Mucosa of descending colon (tissue), 3 donors: ENCODE measurements around the gene MRO. TPM values are rescaled to one million over a fixed set of nuclear protein-coding genes. Genes with fewer than 3 reads are reported as not detected.
"Not testable (repeated sequence)": the region's sequence is repeated elsewhere in the genome, so short reads cannot be mapped to it uniquely, and the experiment has no call there.

Experiments used
- ATAC-seq: fragments of 200-7000 bp; cut with Tn5 transposase; one replicate; pipeline ENCODE4 v1.9.1; 2020; ENCODE audit warnings: mild to moderate bottlenecking, moderate library complexity
- DNase-seq, 3 donors: peaks; one replicate each; pipeline ENCODE4 v3.0.0-alpha.2; 2020
- H3K36me3 ChIP-seq: fragments of 200-600 bp; one replicate; pipeline ENCODE4 v1.8.0; 2021; ENCODE audit warnings: low read depth, mild to moderate bottlenecking
- H3K4me1 ChIP-seq: fragments of 200-600 bp; one replicate; pipeline ENCODE4 v1.8.0; 2021; ENCODE audit warnings: low read depth, mild to moderate bottlenecking
- H3K4me3 ChIP-seq: fragments of 200-600 bp; one replicate; pipeline ENCODE4 v1.8.0; 2021; ENCODE audit warnings: mild to moderate bottlenecking
- H3K9me3 ChIP-seq: fragments of 200-600 bp; one replicate; pipeline ENCODE4 v1.8.0; 2021; ENCODE audit warnings: mild to moderate bottlenecking
- intact Hi-C, 2 donors: fragments of 100-400 bp; cut with DNase I in 1 of 2; cut with micrococcal nuclease in 1 of 2; formaldehyde crosslinking; loops; one replicate each; pipeline versions ENCODE4 v1.11.0 to v1.11.1; 2022; cut with DNase I, micrococcal nuclease
- total RNA-seq, 3 donors: library from RNA; stranded (reverse); fragmentation: NEBNext Ultra II Directional in 2 of 3; extraction: Animal tissue kit (Norgen Biotek cat#: 25700) in 2 of 3; gene quantifications; one replicate each; pipeline versions ENCODE4 v1.2.1 to v1.2.4, GENCODE V29; 2021 to 2023
- TF ChIP-seq, protein P1 (sequence below): fragments of 200-600 bp; IDR thresholded peaks from one replicate; pipeline ENCODE4 v1.8.0; 2022; ENCODE audit warnings: antibody characterized with exemption, mild to moderate bottlenecking
- donor health status: DM: no; HTN: no; CAD: no; lungs with moderate emphysema.
- donor health status: DM: no; HTN: no; CAD: no.
- donor health status: DM: no; HTN: yes; CAD: no.

The MRO gene
- total RNA-seq, 3 donors from 2014 or later: 0.23 to 0.48 (median 0.28) TPM

DNA sequence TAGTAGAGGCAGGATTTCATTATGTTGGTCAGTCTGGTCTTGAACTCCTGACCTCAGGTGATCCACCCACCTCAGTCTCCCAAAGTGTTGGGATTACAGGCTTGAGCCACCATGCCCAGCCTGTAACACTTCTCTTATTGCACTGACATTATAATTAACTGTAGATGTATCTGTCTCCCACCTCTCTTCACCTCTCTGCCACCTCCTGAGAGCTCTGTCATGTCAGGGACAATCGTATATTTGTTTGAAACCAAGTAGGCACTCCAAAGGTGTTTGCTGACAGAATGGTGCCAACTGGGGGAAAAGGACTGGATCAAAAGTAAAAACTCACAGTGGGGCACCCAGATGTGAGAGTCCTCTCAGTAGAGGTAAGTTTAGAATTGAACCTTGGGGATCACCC lies 41.8 kb upstream of the MRO start:
- Histone ChIP-seq H3K36me3 (no peaks in the 10 kb centered on the region), H3K4me1 (no peaks in the 10 kb centered on the region), H3K9me3 (no peaks in the 10 kb centered on the region), H3K4me3 (no peak overlapping the region)
- TF ChIP-seq, protein P1, sequence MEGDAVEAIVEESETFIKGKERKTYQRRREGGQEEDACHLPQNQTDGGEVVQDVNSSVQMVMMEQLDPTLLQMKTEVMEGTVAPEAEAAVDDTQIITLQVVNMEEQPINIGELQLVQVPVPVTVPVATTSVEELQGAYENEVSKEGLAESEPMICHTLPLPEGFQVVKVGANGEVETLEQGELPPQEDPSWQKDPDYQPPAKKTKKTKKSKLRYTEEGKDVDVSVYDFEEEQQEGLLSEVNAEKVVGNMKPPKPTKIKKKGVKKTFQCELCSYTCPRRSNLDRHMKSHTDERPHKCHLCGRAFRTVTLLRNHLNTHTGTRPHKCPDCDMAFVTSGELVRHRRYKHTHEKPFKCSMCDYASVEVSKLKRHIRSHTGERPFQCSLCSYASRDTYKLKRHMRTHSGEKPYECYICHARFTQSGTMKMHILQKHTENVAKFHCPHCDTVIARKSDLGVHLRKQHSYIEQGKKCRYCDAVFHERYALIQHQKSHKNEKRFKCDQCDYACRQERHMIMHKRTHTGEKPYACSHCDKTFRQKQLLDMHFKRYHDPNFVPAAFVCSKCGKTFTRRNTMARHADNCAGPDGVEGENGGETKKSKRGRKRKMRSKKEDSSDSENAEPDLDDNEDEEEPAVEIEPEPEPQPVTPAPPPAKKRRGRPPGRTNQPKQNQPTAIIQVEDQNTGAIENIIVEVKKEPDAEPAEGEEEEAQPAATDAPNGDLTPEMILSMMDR: no peak
- DNase-seq (no peak), ATAC-seq (no peak)
- intact Hi-C loops: no loop called here

DNA sequence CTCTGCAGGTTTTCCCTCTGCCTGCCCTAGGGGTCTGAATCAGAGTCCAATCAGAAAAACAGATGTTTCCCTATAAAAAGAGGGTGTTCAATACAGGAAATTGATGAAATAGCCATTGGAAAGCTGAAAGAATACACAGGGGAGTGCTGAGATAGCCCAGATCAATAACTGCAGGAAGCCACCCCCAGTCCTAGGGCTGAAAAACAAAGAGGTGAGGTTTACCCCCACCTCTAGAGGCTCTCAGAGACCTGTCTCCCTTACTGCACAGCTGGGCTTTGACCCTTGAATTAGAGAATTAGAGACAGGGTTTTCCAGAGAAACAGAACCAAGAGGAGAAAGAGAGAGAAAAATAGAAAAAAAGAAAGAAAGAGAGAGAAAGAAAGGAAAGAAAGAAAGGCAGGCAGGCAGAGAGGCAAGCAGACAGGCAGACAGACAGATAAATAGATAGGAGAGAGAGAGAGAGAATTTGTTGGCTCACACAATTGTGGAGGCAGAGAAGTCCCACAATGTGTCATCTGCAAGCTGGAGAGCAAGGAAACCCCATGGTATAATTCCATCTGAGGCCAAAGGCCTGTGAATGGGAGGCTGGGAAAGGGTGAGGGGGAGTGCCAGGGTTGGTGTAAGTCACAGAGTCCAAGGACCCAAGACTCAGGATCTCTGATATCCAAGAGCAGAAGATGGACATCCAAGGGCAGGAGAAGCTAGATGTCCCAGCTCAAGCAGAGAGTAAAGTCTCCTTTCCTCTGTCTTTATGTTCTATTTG lies 40.2 kb upstream of the MRO start:
- TF ChIP-seq, protein P1: no peak
- no peaks in the 10 kb centered on the region for H3K9me3 ChIP-seq
- intact Hi-C loops: no loop called here
- no peak for DNase-seq
- H3K4me3 ChIP-seq: no peak overlapping the region
- no peaks in the 10 kb centered on the region for H3K36me3 ChIP-seq
- no peak for ATAC-seq
- H3K4me1 ChIP-seq: no peaks in the 10 kb centered on the region

DNA sequence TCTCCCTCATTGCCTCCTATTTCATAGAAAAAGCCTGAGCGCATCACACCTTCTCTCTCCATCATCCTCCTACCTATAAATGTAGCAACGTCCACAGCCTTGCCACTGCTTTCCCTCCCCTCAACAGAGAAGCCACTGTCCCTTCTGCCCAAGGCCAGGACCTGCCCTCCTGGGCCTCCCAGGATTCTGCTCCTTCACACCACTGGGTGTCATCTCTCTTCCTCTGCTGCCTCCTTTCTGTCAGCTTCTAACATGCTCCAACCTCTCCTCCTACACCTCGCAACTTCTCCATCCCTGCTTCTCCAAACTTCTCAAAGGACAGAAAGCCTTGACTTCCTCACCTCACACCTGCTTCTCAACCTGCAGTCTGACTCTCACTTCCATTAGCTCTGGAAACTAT lies 37.9 kb upstream of the MRO start:
- no peak for DNase-seq
- no peak for ATAC-seq
- intact Hi-C loops: no loop called here
- TF ChIP-seq, protein P1: no peak
- peaks cover 3% of the 10 kb centered on the region for H3K4me1 ChIP-seq
- no peaks in the 10 kb centered on the region for H3K9me3 ChIP-seq
- H3K36me3 ChIP-seq: no peaks in the 10 kb centered on the region
- H3K4me3 ChIP-seq: no peak overlapping the region

GRCh38 chr18:50857166-50857565 lies 37.4 kb upstream of the MRO start:
- H3K36me3 ChIP-seq, H3K4me3 ChIP-seq, DNase-seq, H3K9me3 ChIP-seq, H3K4me1 ChIP-seq, ATAC-seq, intact Hi-C loops: not testable (repeated sequence)

DNA sequence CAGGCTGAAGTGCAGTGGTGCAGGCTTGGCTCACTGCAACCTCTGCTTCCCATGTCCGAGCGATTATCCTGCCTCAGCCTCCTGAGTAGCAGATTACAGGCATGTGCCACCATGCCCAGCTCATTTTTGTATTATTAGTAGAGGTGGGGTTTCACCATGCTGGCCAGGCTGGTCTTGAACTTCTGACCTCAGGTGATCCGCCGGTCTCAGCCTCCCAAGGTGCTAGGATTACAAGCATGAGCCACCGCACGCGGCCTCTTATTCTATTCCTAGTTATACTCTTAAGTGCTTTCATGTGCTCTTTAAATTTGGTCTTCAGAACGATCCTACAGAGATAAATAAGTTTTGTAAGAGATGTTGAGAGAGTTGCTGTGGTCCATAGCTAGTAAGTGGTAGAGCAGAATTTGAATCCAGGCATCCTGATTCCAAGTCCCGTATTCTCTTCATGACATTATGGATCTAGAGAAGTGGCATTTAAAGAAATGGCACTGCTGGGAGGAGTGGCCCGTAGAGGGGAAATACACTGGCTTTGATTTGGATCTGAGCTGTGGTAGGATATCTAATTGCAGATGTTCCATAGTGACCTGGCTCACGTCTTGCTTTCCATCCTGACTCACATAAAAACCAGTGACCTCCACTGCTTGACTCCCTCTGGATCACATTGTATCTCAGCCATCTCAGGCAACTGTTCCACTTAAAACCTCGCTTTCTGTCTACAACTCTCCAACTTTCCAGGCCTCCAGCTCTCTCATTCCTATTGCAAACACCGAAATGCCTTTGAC lies 36.4 kb upstream of the MRO start:
- Histone ChIP-seq H3K36me3 (no peaks in the 10 kb centered on the region), H3K4me3 (no peak overlapping the region), H3K9me3 (no peaks in the 10 kb centered on the region), H3K4me1 (peaks cover 3% of the 10 kb centered on the region)
- no peak for ATAC-seq
- TF ChIP-seq, protein P1: no peak
- intact Hi-C loops: no loop called here
- DNase-seq: no peak

DNA sequence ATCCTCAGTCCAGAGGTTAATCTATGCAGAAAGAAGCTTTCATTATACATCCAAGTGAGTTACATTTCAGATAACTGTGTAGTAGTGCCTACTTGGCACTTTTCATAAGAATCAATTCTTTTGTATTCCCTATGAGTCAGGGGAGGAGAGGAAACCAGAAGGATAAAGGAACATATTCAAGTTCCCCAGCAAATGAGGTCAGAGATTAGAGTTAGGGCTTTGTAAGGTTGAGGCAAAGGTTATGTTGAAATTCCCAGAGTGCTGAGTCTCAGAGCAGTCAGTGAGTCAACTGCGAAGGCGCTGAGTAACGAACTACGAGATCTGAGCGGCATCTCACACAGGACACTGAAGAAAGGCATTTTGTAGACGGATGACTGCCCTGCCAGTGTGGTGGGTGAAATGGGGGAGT lies 34.1 kb upstream of the MRO start:
- DNase-seq (peak in 2 of 3 donors; percentile 46 to 60), ATAC-seq (peak; percentile 91)
- H3K4me1 ChIP-seq: peaks cover 3% of the 10 kb centered on the region
- intact Hi-C loops: no loop called here
- no peaks in the 10 kb centered on the region for H3K36me3 ChIP-seq
- no peaks in the 10 kb centered on the region for H3K9me3 ChIP-seq
- TF ChIP-seq, protein P1: no peak
- H3K4me3 ChIP-seq: no peak overlapping the region
